Measurements from ENCODE around the gene CD84.

CD84 gene

GRCh38 chr1:160539684-160539989, 39.7 kb downstream of the CD84 start:
- Histone ChIP-seq H3K27ac (replicated peaks) (peak overlapping the region; percentile 77), H3K4me3 (replicated peaks; ENCODE audit: insufficient read depth, low read length) (no peak overlapping the region), H3K27me3 (ENCODE audit: insufficient read depth, poor library complexity, severe bottlenecking) (no peaks in the 10 kb centered on the region)
- DNase-seq (ENCODE audit: low read depth in 1 of 2, low spot score in 1 of 2): no peak
- TF ChIP-seq, protein P1, sequence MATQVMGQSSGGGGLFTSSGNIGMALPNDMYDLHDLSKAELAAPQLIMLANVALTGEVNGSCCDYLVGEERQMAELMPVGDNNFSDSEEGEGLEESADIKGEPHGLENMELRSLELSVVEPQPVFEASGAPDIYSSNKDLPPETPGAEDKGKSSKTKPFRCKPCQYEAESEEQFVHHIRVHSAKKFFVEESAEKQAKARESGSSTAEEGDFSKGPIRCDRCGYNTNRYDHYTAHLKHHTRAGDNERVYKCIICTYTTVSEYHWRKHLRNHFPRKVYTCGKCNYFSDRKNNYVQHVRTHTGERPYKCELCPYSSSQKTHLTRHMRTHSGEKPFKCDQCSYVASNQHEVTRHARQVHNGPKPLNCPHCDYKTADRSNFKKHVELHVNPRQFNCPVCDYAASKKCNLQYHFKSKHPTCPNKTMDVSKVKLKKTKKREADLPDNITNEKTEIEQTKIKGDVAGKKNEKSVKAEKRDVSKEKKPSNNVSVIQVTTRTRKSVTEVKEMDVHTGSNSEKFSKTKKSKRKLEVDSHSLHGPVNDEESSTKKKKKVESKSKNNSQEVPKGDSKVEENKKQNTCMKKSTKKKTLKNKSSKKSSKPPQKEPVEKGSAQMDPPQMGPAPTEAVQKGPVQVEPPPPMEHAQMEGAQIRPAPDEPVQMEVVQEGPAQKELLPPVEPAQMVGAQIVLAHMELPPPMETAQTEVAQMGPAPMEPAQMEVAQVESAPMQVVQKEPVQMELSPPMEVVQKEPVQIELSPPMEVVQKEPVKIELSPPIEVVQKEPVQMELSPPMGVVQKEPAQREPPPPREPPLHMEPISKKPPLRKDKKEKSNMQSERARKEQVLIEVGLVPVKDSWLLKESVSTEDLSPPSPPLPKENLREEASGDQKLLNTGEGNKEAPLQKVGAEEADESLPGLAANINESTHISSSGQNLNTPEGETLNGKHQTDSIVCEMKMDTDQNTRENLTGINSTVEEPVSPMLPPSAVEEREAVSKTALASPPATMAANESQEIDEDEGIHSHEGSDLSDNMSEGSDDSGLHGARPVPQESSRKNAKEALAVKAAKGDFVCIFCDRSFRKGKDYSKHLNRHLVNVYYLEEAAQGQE (IDR thresholded peaks at IDR 0.05; ENCODE audit: insufficient replicate concordance, low read depth): no peak
- TF ChIP-seq POLR2AphosphoS5 (IDR thresholded peaks at IDR 0.05; ENCODE audit: low read depth) (no peak), GABPA (IDR thresholded peaks at IDR 0.05; ENCODE audit: low read depth) (no peak), CTCF (IDR thresholded peaks at IDR 0.05; ENCODE audit: insufficient read depth, low read length) (no peak), SPI1 (IDR thresholded peaks at IDR 0.05; ENCODE audit: borderline replicate concordance, low read depth) (no peak)

GRCh38 chr1:160538985-160539651, 40.2 kb downstream of the CD84 start:
- Histone ChIP-seq H3K27me3 (ENCODE audit: insufficient read depth, poor library complexity, severe bottlenecking) (no peaks in the 10 kb centered on the region), H3K27ac (replicated peaks) (peak overlapping the region; percentile 77), H3K4me3 (replicated peaks; ENCODE audit: insufficient read depth, low read length) (no peak overlapping the region)
- TF ChIP-seq CTCF (IDR thresholded peaks at IDR 0.05; ENCODE audit: insufficient read depth, low read length) (no peak), GABPA (IDR thresholded peaks at IDR 0.05; ENCODE audit: low read depth) (no peak), POLR2AphosphoS5 (IDR thresholded peaks at IDR 0.05; ENCODE audit: low read depth) (no peak), SPI1 (IDR thresholded peaks at IDR 0.05; ENCODE audit: borderline replicate concordance, low read depth) (no peak)
- TF ChIP-seq, protein P1 (IDR thresholded peaks at IDR 0.05; ENCODE audit: insufficient replicate concordance, low read depth): no peak
- DNase-seq (ENCODE audit: low read depth in 1 of 2, low spot score in 1 of 2): no peak

DNA sequence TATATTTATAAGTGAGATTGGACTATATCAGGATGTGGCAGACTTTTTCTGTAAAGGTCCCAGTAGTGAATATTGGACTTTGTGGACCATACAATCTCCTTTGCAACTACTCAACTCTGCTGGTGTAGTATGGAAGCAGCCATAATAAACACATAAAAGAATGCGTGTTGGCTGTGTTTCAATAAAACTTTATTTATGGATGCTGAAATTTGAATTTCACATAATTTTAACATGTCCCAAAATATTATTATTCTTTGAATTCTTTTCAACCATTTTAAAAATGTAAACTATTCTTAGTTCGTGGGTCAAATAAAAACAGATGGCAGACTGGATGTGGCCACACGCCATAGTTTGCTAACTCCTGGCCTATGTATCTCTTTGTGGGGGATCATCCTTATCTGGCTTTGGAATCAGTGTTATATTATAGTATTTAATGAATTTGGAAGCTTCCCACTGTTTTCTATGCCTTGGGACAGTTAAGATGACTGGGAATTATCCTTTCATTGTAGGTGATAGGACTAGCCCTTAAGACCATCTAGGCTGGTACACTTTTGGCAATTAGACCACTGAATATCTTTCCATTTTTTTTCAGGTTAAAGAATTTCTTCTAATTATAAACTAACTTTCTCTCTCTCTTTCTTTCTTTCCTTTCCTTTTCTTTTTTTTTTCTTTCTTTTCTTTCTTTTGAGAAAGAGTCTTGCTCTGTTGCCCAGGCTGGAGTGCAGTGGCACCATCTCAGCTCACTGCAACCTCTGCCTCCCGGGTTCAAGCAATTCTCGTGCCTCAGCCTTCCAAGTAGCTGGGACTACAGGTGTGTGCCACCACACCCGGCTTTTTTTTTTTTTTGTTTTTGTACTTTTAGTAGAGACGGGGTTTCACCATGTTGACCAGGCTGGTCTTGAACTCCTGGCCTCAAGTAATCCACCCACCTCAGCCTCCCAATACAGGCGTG, 41.3 kb downstream of the CD84 start:
- Histone ChIP-seq H3K4me3 (replicated peaks; ENCODE audit: insufficient read depth, low read length) (no peak overlapping the region), H3K27ac (replicated peaks) (peak overlapping the region; percentile 77), H3K27me3 (ENCODE audit: insufficient read depth, poor library complexity, severe bottlenecking) (no peaks in the 10 kb centered on the region)
- no peak for TF ChIP-seq POLR2AphosphoS5 (IDR thresholded peaks at IDR 0.05; ENCODE audit: low read depth)
- TF ChIP-seq, protein P1 (IDR thresholded peaks at IDR 0.05; ENCODE audit: insufficient replicate concordance, low read depth): no peak
- no peak for TF ChIP-seq CTCF (IDR thresholded peaks at IDR 0.05; ENCODE audit: insufficient read depth, low read length)
- no peak for TF ChIP-seq GABPA (IDR thresholded peaks at IDR 0.05; ENCODE audit: low read depth)
- TF ChIP-seq SPI1 (IDR thresholded peaks at IDR 0.05; ENCODE audit: borderline replicate concordance, low read depth): no peak
- DNase-seq (ENCODE audit: low read depth in 1 of 2, low spot score in 1 of 2): no peak
